ENCODE results near the gene ZGLP1.

GRCh38 chr19:10327793-10328192 lies 18.2 kb upstream of the ZGLP1 start:
- TF ChIP-seq GATA2 (IDR thresholded peaks at IDR 0.05; ENCODE audit: low read depth, low read length): no peak
- TF ChIP-seq GATA3 (IDR thresholded peaks at IDR 0.05; ENCODE audit: low read depth, low read length): no peak

Measured in SH-SY5Y (cell line).